Dendritic cell treated with granulocyte-macrophage colony-stimulating factor and Interleukin-4, amounts not matched to agents 40 ng/mL and 50 ng/mL, for 4 days (primary cell): ENCODE measurements around the gene UBAP2.

ENCODE experiments used
- H3K27ac Mint-ChIP-seq: one replicate; pipeline ENCODE4 v1.8.0; 2022; ENCODE audit warnings: mild to moderate bottlenecking, mixed read lengths
- H3K27me3 Mint-ChIP-seq: one replicate; pipeline ENCODE4 v1.8.0; 2022; ENCODE audit warnings: mild to moderate bottlenecking, mixed read lengths
- H3K36me3 Mint-ChIP-seq: one replicate; pipeline ENCODE4 v1.8.0; 2022; ENCODE audit warnings: low read depth, mixed read lengths
- H3K4me1 Mint-ChIP-seq: one replicate; pipeline ENCODE4 v1.8.0; 2022; ENCODE audit warnings: low read depth, mixed read lengths
- H3K4me3 Mint-ChIP-seq: one replicate; pipeline ENCODE4 v1.8.0; 2022; ENCODE audit warnings: mild to moderate bottlenecking, moderate library complexity, mixed read lengths
- H3K9me3 Mint-ChIP-seq: one replicate; pipeline ENCODE4 v1.8.0; 2022; ENCODE audit warnings: mixed read lengths
- intact Hi-C: fragments of 100-400 bp; cut with micrococcal nuclease; formaldehyde crosslinking; loops from one replicate; pipeline ENCODE4 v1.15.0; 2022

The UBAP2 gene

DNA sequence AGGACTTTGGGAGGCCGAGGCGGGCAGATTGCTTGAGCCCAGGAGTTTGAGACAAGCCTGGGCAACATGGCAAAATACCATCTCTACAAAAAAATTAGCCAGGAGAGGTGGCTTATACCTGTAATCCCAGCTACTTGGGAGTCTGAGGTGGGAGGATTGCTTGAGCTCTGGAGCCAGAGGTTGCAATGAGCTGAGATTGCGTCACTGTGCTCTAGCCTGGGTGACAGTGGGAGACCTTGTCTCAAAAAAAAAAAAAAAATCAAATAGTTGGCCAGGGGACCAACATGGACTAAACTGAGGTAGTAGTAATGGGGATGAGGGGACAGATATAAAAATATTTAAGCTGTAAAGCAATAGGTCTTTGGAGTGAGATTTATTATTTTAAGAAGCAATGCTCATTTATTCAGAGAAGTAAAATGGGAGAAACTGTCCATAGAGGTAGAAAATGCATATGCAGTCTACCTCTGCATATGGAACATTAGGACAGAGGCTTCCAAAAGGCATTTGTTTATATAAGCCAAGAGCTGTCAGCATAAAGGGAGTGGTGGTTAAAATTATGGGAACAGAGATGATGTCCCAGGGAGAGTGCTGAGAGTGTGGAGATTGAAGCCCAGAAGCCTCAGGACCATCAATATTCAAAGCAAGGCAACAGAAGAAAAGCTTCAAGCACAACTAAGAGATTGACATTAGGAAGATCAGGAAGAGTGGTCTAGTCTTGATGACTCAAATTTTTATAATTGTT is 133.6 kb downstream of the UBAP2 start:
- H3K4me1 Mint-ChIP-seq, result no peaks in the 10 kb centered on the region
- intact Hi-C loops, result no loop called here
- no peaks in the 10 kb centered on the region for H3K27me3 Mint-ChIP-seq
- H3K27ac Mint-ChIP-seq, result no peak overlapping the region
- no peak overlapping the region for H3K4me3 Mint-ChIP-seq
- no peaks in the 10 kb centered on the region for H3K9me3 Mint-ChIP-seq
- H3K36me3 Mint-ChIP-seq, result peaks cover 73% of the 10 kb centered on the region

DNA sequence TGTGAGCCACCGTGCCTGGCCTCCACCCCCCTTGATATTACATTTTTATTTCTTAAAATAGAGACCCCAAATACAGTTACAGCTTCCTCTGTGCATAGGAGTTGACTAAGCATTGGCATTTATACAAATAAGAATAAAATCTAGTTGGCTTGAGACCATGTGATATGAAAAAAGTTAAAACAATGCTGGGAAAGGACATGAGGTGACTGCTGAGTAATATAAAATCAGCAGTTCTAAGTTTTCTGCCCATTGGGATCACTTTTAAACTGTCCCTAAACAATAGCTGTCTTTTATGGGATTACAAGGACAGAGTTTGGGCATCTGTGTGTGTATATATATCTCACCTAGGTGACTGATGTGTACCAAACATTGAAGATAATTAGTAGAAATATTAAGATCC is 135.1 kb downstream of the UBAP2 start:
- Mint-ChIP-seq H3K4me3 (no peak overlapping the region), H3K36me3 (peaks cover 63% of the 10 kb centered on the region), H3K4me1 (no peaks in the 10 kb centered on the region), H3K27ac (no peak overlapping the region), H3K9me3 (no peaks in the 10 kb centered on the region), H3K27me3 (no peaks in the 10 kb centered on the region)
- intact Hi-C loops, result no loop called here

DNA sequence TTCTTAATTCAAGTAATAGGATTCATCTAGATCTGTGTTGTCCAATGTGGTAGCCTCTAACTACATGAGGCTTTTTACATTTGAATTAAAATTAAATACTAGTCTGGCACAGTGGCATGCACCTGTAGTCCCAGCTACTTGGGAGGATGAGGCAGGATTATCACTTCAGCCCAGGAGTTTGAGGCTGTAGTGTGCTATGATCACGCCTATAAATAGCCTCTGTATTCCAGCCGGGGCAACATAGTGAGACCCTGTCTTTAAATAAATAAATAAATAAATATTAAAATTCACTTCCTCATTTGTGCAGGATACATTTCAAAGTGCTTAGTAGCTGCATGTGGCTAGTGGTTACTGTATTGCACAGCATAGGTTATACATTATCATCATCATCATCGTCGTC is 139.9 kb downstream of the UBAP2 start:
- Mint-ChIP-seq H3K4me1 (peaks cover 10% of the 10 kb centered on the region), H3K36me3 (peaks cover 43% of the 10 kb centered on the region), H3K4me3 (no peak overlapping the region), H3K27ac (no peak overlapping the region), H3K27me3 (no peaks in the 10 kb centered on the region), H3K9me3 (no peaks in the 10 kb centered on the region)
- intact Hi-C loops, result no loop called here

DNA sequence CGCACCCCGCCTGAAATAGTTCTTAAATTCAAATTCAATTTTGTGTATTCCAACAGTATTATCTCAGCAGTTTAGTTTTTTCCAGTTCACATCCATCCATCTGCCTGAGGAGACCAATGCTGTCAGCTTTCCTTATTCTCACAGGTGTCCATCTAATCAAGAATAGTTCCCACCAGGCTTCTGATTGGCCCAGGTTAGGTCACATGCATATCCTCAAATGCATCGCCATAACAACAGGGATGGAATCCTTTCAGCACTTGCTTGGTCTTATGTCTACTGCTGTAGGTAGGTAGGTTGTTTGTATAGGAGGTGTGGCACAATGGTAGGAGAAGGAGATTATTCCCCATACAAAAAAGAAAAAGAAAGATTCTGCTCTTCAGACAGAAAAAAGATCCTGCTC is 140.6 kb downstream of the UBAP2 start:
- Mint-ChIP-seq H3K27me3 (no peaks in the 10 kb centered on the region), H3K27ac (no peak overlapping the region)
- intact Hi-C loops, result no loop called here

DNA sequence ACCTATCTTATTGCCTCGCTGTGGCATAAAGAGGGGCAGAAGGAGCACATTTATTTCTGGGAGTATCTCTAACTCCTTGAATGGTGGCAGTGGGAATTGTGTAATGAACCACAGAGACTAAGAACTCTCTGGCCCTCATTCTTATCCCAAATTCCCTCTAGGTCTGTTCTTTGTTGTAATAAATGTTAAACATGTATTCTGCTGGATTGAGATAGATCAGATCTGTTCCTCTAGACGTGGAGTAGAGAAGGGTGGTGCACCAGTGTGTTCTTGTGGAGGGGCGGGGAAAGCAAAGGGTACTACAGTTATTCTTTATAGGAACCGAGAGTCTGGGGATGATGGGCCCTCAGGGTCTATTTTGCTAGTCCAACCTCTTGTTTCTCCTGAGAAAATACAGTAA is 141.3 kb downstream of the UBAP2 start:
- H3K27ac Mint-ChIP-seq, result no peak overlapping the region

More for the DNA sequence above, 140.6 kb downstream of the UBAP2 start:
- Mint-ChIP-seq H3K36me3 (peaks cover 42% of the 10 kb centered on the region), H3K4me3 (no peak overlapping the region), H3K9me3 (no peaks in the 10 kb centered on the region), H3K4me1 (peaks cover 14% of the 10 kb centered on the region)

DNA sequence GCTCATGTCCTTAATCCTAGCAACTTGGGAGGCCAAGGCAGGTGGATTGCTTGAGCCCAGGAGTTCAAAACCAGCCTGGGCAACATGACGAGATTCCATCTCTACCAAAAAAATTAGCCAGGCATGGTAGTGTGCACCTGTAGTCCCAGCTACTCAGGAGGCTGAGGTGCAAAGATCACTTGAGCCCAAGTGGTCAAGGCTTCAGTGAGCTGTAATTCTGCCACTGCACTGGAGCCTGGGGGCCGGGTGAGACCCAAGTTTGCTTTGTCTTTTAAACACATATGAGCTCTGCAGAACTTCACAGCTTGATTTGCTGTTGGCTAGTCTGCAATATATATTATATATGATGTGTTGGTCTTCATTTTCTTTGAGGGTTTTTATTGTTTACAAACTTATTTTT is 141.9 kb downstream of the UBAP2 start:
- intact Hi-C loops, result no loop called here
- Mint-ChIP-seq H3K4me3 (no peak overlapping the region), H3K27me3 (no peaks in the 10 kb centered on the region), H3K27ac (no peak overlapping the region), H3K4me1 (peaks cover 14% of the 10 kb centered on the region), H3K9me3 (no peaks in the 10 kb centered on the region), H3K36me3 (peaks cover 40% of the 10 kb centered on the region)

More for the DNA sequence above, 141.3 kb downstream of the UBAP2 start:
- peaks cover 14% of the 10 kb centered on the region for H3K4me1 Mint-ChIP-seq
- no peaks in the 10 kb centered on the region for H3K9me3 Mint-ChIP-seq
- intact Hi-C loops, result no loop called here
- H3K4me3 Mint-ChIP-seq, result no peak overlapping the region
- H3K27me3 Mint-ChIP-seq, result no peaks in the 10 kb centered on the region
- H3K36me3 Mint-ChIP-seq, result peaks cover 38% of the 10 kb centered on the region

DNA sequence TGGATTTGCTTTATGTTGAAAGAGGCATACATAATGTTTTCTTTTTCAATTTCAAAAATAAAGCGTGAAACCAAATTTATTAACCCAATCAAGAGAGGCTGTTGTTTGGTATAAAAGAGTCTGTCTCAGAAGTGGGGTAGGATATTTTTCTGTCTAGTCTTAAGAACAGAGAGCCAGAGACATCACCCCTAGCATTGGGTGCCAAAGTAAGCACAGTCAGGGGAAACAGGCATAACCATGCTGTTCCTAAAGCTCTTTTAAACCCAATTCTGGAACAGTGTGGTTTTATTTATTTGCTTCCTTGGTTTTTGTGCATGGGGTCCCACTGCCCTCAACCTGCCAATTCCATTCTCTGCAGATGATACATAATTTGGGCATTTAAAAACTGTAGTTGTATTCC is 143.6 kb downstream of the UBAP2 start:
- Mint-ChIP-seq H3K27ac (no peak overlapping the region), H3K9me3 (no peaks in the 10 kb centered on the region), H3K4me1 (peaks cover 14% of the 10 kb centered on the region), H3K27me3 (no peaks in the 10 kb centered on the region), H3K4me3 (no peak overlapping the region), H3K36me3 (peaks cover 52% of the 10 kb centered on the region)
- intact Hi-C loops, result no loop called here

DNA sequence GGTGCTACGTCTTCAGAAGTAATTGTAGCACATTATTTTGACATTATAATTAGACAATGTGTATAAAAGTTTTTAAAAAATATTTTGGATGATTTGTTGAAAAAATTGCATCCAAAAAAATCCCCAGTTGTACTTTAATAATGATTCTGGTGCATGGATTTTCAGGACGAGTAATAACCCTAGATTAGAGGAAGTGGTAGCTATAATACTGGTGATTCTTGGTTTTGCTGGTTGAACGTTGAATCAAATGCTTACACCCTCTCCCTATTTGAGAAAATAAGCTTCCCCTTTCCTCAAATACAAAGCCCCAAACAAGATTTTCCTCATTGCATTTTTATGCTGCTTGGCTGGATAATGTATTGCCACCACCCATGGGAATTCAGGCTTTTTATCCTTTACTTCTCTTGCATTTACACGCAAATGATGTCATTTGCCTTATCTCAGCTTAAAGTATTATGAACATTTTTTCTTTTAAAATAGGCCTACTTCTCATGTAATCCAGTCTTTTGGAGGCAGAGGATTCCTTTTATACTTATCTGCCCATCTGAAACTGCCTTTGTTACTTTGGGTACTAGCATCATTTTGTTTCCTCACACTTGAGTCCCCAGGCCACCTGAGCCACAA is 145.4 kb downstream of the UBAP2 start:
- Mint-ChIP-seq H3K27me3 (no peaks in the 10 kb centered on the region), H3K4me3 (no peak overlapping the region), H3K9me3 (no peaks in the 10 kb centered on the region), H3K4me1 (peaks cover 14% of the 10 kb centered on the region), H3K36me3 (peaks cover 56% of the 10 kb centered on the region), H3K27ac (no peak overlapping the region)
- intact Hi-C loops, result no loop called here

DNA sequence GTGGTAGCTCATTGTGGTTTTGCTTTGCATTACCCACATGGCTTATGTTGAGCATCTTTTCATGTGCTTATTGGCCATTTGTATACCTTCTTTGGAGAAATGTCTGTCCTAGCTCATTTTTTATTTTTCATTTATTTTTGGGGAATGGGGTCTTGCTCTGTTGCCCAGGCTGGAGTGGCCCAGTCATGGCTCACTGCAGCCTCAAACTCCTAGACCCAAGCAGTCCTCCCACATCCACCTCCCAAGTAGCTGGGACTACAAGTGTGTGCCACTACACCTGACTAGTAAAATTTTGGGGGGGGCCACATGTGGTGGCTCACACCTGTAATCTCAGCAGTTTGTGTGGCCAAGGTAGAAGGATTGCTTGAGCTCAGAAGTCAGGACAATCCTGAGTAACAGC is 154.4 kb downstream of the UBAP2 start:
- Mint-ChIP-seq H3K27ac (no peak overlapping the region), H3K27me3 (no peaks in the 10 kb centered on the region), H3K4me3 (no peak overlapping the region), H3K4me1 (no peaks in the 10 kb centered on the region), H3K36me3 (peaks cover 42% of the 10 kb centered on the region), H3K9me3 (no peaks in the 10 kb centered on the region)
- intact Hi-C loops, result no loop called here

DNA sequence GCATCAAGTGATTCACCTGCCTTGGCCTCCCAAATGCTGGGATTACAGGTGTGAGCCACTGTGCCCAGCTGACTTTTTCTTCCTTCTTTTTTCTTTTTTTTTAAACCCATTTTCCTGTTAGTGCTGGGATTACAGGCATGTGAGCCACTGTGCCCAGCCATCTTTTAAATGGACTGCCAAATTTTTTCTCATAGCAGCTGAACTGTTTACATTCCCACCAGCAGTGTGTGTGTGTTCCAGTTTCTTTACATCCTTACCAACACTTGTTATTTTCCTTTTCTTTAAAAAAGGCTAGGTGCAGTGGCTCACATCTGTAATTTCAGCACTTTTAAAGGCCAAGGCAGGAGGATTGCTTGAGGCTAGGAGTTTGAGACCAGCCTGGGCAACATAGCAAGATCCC is 154.8 kb downstream of the UBAP2 start:
- Mint-ChIP-seq H3K4me3 (no peak overlapping the region), H3K4me1 (no peaks in the 10 kb centered on the region), H3K27ac (no peak overlapping the region), H3K27me3 (no peaks in the 10 kb centered on the region), H3K36me3 (peaks cover 42% of the 10 kb centered on the region), H3K9me3 (no peaks in the 10 kb centered on the region)
- intact Hi-C loops, result no loop called here

DNA sequence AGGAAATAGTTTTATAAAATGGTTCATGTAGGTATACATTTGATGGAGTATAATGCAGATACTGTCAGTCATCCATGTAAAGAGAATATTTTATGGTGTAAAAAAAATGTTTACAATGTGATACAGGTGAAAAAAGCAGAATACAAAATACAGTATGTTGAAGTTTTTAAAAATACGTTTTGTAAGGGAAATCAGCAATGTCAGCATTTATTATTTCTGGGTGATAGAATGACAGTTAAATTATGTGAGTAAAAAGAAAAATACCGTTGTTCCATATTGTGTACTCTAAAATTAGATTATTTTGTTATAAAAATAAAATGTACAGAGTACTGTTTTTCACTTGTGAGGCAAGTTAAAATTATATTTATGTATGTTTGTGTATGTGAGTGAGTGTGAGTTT is 162.7 kb downstream of the UBAP2 start:
- Mint-ChIP-seq H3K9me3 (no peaks in the 10 kb centered on the region), H3K4me1 (peaks cover 7% of the 10 kb centered on the region)
- intact Hi-C loops, result no loop called here

DNA sequence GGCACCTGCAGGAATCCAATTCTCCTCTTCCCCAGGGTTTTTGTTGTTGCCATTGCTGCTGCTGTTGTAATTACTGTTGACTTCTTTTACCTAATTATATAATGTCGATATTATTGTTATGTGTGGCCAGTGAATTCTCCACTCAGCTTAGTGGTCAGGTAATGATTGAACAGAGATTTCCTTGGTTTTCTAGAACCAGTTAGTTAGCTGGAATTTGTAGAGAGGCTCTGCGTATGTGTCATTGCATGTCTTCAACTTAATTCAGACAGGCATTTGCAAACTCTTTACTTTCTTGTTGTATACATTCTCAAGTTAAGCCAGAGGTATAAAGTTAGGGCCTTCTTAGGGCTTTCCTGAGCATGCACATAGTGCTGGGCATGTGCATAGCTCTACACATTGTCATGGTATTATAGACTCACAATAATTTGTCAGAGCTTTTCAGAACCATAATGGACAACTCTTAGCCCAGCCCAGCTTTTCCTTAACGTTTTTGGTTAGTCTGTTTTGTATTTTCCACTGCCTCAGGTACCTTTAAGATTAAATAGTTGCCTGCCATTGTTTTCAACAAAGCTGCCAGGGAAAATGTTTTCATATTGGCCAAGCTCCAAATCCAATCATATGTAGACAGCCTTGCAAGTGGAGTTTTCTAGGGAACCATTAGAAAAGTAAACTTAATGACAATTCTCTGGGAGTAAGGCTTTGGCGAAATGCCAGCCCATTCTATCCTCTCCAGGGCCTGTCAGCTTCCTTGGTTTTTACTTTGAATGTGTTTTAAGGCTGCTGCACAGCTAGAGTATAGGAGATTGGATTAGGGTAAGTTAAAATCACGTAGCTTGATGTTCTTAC is 163.6 kb downstream of the UBAP2 start:
- Mint-ChIP-seq H3K4me3 (no peak overlapping the region), H3K36me3 (peaks cover 20% of the 10 kb centered on the region), H3K27me3 (no peaks in the 10 kb centered on the region), H3K27ac (no peak overlapping the region), H3K4me1 (peaks cover 14% of the 10 kb centered on the region), H3K9me3 (no peaks in the 10 kb centered on the region)
- intact Hi-C loops, result no loop called here

More for the DNA sequence above, 162.7 kb downstream of the UBAP2 start:
- H3K27me3 Mint-ChIP-seq, result no peaks in the 10 kb centered on the region
- no peak overlapping the region for H3K27ac Mint-ChIP-seq
- peaks cover 28% of the 10 kb centered on the region for H3K36me3 Mint-ChIP-seq
- no peak overlapping the region for H3K4me3 Mint-ChIP-seq

DNA sequence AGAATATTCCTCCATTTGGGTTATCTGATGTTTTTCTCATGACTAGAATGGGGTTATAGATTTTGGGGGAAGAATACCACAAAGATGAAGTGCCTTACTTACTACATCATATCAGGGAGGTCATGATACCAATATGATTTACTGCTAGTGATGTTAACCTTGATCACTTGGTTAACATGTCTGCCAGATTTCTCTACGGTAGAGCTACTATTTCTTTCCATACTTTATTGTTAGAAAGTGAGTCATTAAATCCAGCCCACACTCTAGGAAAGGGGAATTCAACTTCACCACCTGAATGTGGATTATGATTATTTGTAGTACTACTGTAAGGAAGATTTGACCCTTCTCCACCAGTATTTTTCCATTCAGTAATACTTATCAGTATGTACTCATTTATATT is 167.1 kb downstream of the UBAP2 start:
- Mint-ChIP-seq H3K4me3 (no peak overlapping the region), H3K4me1 (peaks cover 32% of the 10 kb centered on the region), H3K9me3 (no peaks in the 10 kb centered on the region), H3K27me3 (no peaks in the 10 kb centered on the region), H3K36me3 (no peaks in the 10 kb centered on the region), H3K27ac (no peak overlapping the region)
- intact Hi-C loops, result no loop called here
